Thoracic aorta (tissue), 2 donors: ENCODE data around the gene CALML3. TPM values are rescaled to one million over a fixed set of nuclear protein-coding genes. Genes with fewer than 3 reads are reported as not detected.

Experiments
- ATAC-seq: fragments of 150-250 bp; one replicate; pipeline ENCODE4 v1.8.0; 2017; ENCODE audit warnings: low read depth; ENCODE audit not compliant: insufficient number of reproducible peaks, low FRiP score
- DNase-seq: peaks from one replicate; pipeline ENCODE4 v3.0.0-alpha.2; 2020; ENCODE audit warnings: low spot score
- H3K27ac ChIP-seq, 2 donors: fragments of 200-600 bp; sonication (generic); 1 replicate in 1 of 2; 2 replicates in 1 of 2; pipeline ENCODE4 v1.5.1; 2016; ENCODE audit warnings: mild to moderate bottlenecking in 2 of 2, moderate library complexity in 2 of 2
- H3K27me3 ChIP-seq: fragments of 200-600 bp; sonication (generic); replicated peaks from 2 replicates; pipeline ENCODE4 v1.6.0; 2016; ENCODE audit warnings: mild to moderate bottlenecking; ENCODE audit not compliant: insufficient read depth
- H3K36me3 ChIP-seq: fragments of 200-600 bp; sonication (generic); one replicate; pipeline ENCODE4 v1.5.1; 2016
- H3K4me1 ChIP-seq, 2 donors: fragments of 200-600 bp; sonication (generic); 1 replicate in 1 of 2; 2 replicates in 1 of 2; pipeline versions ENCODE4 v1.5.1 to v1.6.0; 2016; ENCODE audit warnings: low read depth in 2 of 2, mild to moderate bottlenecking in 1 of 2; ENCODE audit not compliant: control insufficient read depth in 1 of 2
- H3K4me3 ChIP-seq: fragments of 200-600 bp; sonication (generic); 2 replicates; pipeline ENCODE4 v1.5.1; 2016; ENCODE audit warnings: mild to moderate bottlenecking
- H3K9me3 ChIP-seq: fragments of 200-600 bp; sonication (generic); 2 replicates; pipeline ENCODE4 v1.5.1; 2016
- CTCF ChIP-seq: fragments of 200-600 bp; sonication (generic); IDR thresholded peaks from one replicate; pipeline ENCODE4 v1.5.1; 2019; ENCODE audit warnings: antibody characterized with exemption
- total RNA-seq, 2 donors: library from RNA; depleted of rRNA; stranded (reverse); fragments of >200 nt; gene quantifications; one replicate each; pipeline versions ENCODE4 v1.1.0 to v1.2.3, GENCODE V29; 2016

CALML3 gene
- total RNA-seq, 2 donors from 2014 or later: not detected

GRCh38 chr10:5509691-5510090 lies 15.1 kb upstream of the CALML3 start:
- peaks cover 0 to 7% of the 10 kb centered on the region in 2 donors for H3K4me1 ChIP-seq
- no peak overlapping the region for H3K4me3 ChIP-seq
- H3K9me3 ChIP-seq: no peaks in the 10 kb centered on the region
- DNase-seq (no peak), ATAC-seq (no peak)
- no peak for TF ChIP-seq CTCF
- no peak overlapping the region for H3K27ac ChIP-seq
- no peaks in the 10 kb centered on the region for H3K27me3 ChIP-seq
- H3K36me3 ChIP-seq: no peaks in the 10 kb centered on the region

GRCh38 chr10:5510281-5511072 lies 14.3 kb upstream of the CALML3 start:
- H3K4me3 ChIP-seq: no peak overlapping the region
- ATAC-seq (no peak), DNase-seq (no peak)
- H3K27ac ChIP-seq: no peak overlapping the region
- TF ChIP-seq CTCF: no peak
- H3K27me3 ChIP-seq: no peaks in the 10 kb centered on the region
- H3K9me3 ChIP-seq: no peaks in the 10 kb centered on the region
- H3K36me3 ChIP-seq: no peaks in the 10 kb centered on the region
- H3K4me1 ChIP-seq: peaks cover 0 to 7% of the 10 kb centered on the region in 2 donors

- ATAC-seq (no peak), DNase-seq (no peak)
- Histone ChIP-seq H3K4me3 (no peak overlapping the region), H3K36me3 (no peaks in the 10 kb centered on the region), H3K4me1 (peaks cover 0 to 7% of the 10 kb centered on the region in 2 donors), H3K27ac (no peak overlapping the region), H3K27me3 (no peaks in the 10 kb centered on the region), H3K9me3 (no peaks in the 10 kb centered on the region)
- no peak for TF ChIP-seq CTCF
These were observed 13.4 kb upstream of the CALML3 start for GRCh38 chr10:5511231-5511884.

GRCh38 chr10:5511885-5512280 lies 12.9 kb upstream of the CALML3 start:
- DNase-seq (no peak), ATAC-seq (no peak)
- Histone ChIP-seq H3K27me3 (no peaks in the 10 kb centered on the region), H3K36me3 (no peaks in the 10 kb centered on the region), H3K4me1 (peaks cover 0 to 2% of the 10 kb centered on the region in 2 donors), H3K27ac (no peak overlapping the region), H3K4me3 (no peak overlapping the region), H3K9me3 (no peaks in the 10 kb centered on the region)
- no peak for TF ChIP-seq CTCF

- Histone ChIP-seq H3K4me3 (no peak overlapping the region), H3K4me1 (no peaks in the 10 kb centered on the region), H3K27me3 (no peaks in the 10 kb centered on the region), H3K27ac (no peak overlapping the region), H3K36me3 (no peaks in the 10 kb centered on the region), H3K9me3 (no peaks in the 10 kb centered on the region)
- TF ChIP-seq CTCF: no peak
- no peak for ATAC-seq
- no peak for DNase-seq
These were observed 12.4 kb upstream of the CALML3 start for GRCh38 chr10:5512331-5512730.
